ENCODE measurements around the gene DOCK1.

- no peak for TF ChIP-seq CTCF (IDR thresholded peaks at IDR 0.05; ENCODE audit: poor library complexity, severe bottlenecking)
- no peak for TF ChIP-seq SMC3 (conservative IDR thresholded peaks at IDR 0.05; ENCODE audit: poor library complexity)
- TF ChIP-seq EP300 (conservative IDR thresholded peaks at IDR 0.05; ENCODE audit: poor library complexity, severe bottlenecking): no peak
- no peak for TF ChIP-seq EZH2 (IDR thresholded peaks at IDR 0.05; ENCODE audit: borderline replicate concordance, insufficient read depth, low read length, poor library complexity, severe bottlenecking)
- TF ChIP-seq REST (IDR thresholded peaks at IDR 0.05; ENCODE audit: borderline replicate concordance): no peak
- TF ChIP-seq TAF1 (IDR thresholded peaks at IDR 0.05; ENCODE audit: low read depth): no peak
- no peak for TF ChIP-seq POLR2AphosphoS5 (IDR thresholded peaks at IDR 0.05)
- TF ChIP-seq RAD21 (conservative IDR thresholded peaks at IDR 0.05): no peak
These were observed 112.5 kb downstream of the DOCK1 start for GRCh38 chr10:127017541-127018297.

Data from neural cell (in vitro differentiated cells).